HepG2 (cell line): ENCODE data around the gene RHOBTB3. TPM values are rescaled to one million over a fixed set of nuclear protein-coding genes. Genes with fewer than 3 reads are reported as not detected.

Experiments
- ATAC-seq: fragments of 200-7000 bp; cut with Tn5 transposase; 3 replicates; pipeline ENCODE4 v1.9.1; 2020; ENCODE audit warnings: mild to moderate bottlenecking, moderate library complexity
- BruUV-seq: library from RNA; stranded (reverse); fragments of 400-500 nt; replicated peaks from 2 replicates; lab custom pipeline; 2021; lab: Mats Ljungman, UMichigan
- CTCF ChIA-PET: fragments of 300-600 bp; formaldehyde crosslinking; extraction: SDS; loops from one replicate; lab custom pipeline; 2021; ENCODE audit warnings: low total read pairs, inconsistent platforms, low intra/inter-chr PET ratio; lab: Yijun Ruan, JAX
- POLR2A ChIA-PET: fragments of 350-600 bp; sonication (Branson Sonifier 250); formaldehyde crosslinking; loops from one replicate; lab custom pipeline; 2020; ENCODE audit warnings: antibody characterized with exemption, inconsistent platforms; lab: Yijun Ruan, JAX
- DNase-seq: peaks from one replicate; pipeline ENCODE4 v3.0.0-alpha.2; 2015; ENCODE audit warnings: low spot score
- FAIRE-seq: peaks from 3 replicates; lab custom pipeline; 2011; peaks lifted over from hg19 to GRCh38; lab: Jason Lieb, UNC
- H2AFZ ChIP-seq: one replicate; pipeline ENCODE4 v1.6.1; 2011; ENCODE audit warnings: low read length, inconsistent platforms
- H3K27ac ChIP-seq: fragments of 300-600 bp; 3 replicates; pipeline ENCODE4 v1.8.0; 2011; ENCODE audit warnings: mixed run types, mild to moderate bottlenecking, mixed read lengths, low read length, inconsistent platforms; ENCODE audit not compliant: insufficient read depth; ENCODE audit errors: extremely low read length
- H3K27me3 ChIP-seq, 2 experiments: fragments of 200-600 bp in 1 of 2; 2 replicates in 1 of 2; 3 replicates in 1 of 2; pipeline versions ENCODE4 v1.6.0 to v1.8.0; 2011; ENCODE audit warnings: low read length in 2 of 2, mild to moderate bottlenecking in 2 of 2, moderate library complexity in 2 of 2, inconsistent platforms in 1 of 2; ENCODE audit not compliant: insufficient read depth in 2 of 2, control insufficient read depth in 1 of 2
- H3K36me3 ChIP-seq, 2 experiments: fragments of 200-600 bp in 1 of 2; replicated peaks in 1 of 2; 2 replicates in 1 of 2; 3 replicates in 1 of 2; pipeline versions ENCODE4 v1.5.1 to v1.8.0; 2011; ENCODE audit warnings: low read length in 2 of 2, inconsistent platforms in 1 of 2; ENCODE audit not compliant: insufficient read depth in 2 of 2, control insufficient read depth in 1 of 2
- H3K4me1 ChIP-seq: 2 replicates; pipeline ENCODE4 v1.5.1; 2012; ENCODE audit warnings: low read length, inconsistent platforms; ENCODE audit not compliant: insufficient read depth
- H3K4me2 ChIP-seq: 2 replicates; pipeline ENCODE4 v1.6.0; 2011; ENCODE audit warnings: low read depth, low read length, inconsistent platforms
- H3K4me3 ChIP-seq, 3 experiments: fragments of 200-600 bp in 1 of 3; sonication (generic), shearing (Covaris generic) in 1 of 3; replicated peaks in 1 of 3; 2 replicates each; pipeline ENCODE4 v1.5.1; 2011 to 2016; ENCODE audit warnings: low read length in 3 of 3, inconsistent platforms in 2 of 3, low read depth in 2 of 3, mild to moderate bottlenecking in 2 of 3, control low read depth in 1 of 3, mixed read lengths in 1 of 3; ENCODE audit not compliant: insufficient read depth in 1 of 3
- H3K79me2 ChIP-seq: one replicate; pipeline ENCODE4 v1.6.1; 2011; ENCODE audit warnings: low read length, inconsistent platforms; ENCODE audit not compliant: insufficient read depth
- H3K9ac ChIP-seq: 2 replicates; pipeline ENCODE4 v1.6.0; 2011; ENCODE audit warnings: mild to moderate bottlenecking, low read depth, low read length, inconsistent platforms; ENCODE audit not compliant: insufficient read depth
- H3K9me3 ChIP-seq: 2 replicates; pipeline ENCODE4 v1.5.1; 2012; ENCODE audit warnings: mild to moderate bottlenecking, low read length
- H4K20me1 ChIP-seq: 2 replicates; pipeline ENCODE4 v1.6.0; 2011; ENCODE audit warnings: inconsistent platforms, mild to moderate bottlenecking, low read length, moderate library complexity; ENCODE audit not compliant: insufficient read depth
- EED ChIP-seq: sonication (generic); formaldehyde crosslinking; IDR thresholded peaks from 2 replicates; pipeline ENCODE4 v1.5.0; 2020; ENCODE audit warnings: mild to moderate bottlenecking, missing genetic modification reagents
- FLYWCH1 ChIP-seq: sonication (generic); formaldehyde crosslinking; IDR thresholded peaks from 2 replicates; pipeline ENCODE4 v1.8.1; 2023; ENCODE audit warnings: mild to moderate bottlenecking, missing genetic modification reagents
- GATAD2A ChIP-seq: IDR thresholded peaks from 2 replicates; pipeline ENCODE4 v1.6.1; 2016
- HNRNPK ChIP-seq: fragments of 200-400 bp; formaldehyde crosslinking; IDR thresholded peaks from 2 replicates; pipeline ENCODE4 v1.6.1; 2018; ENCODE audit warnings: low read length, low read depth, moderate library complexity, mild to moderate bottlenecking; ENCODE audit not compliant: poor library complexity, severe bottlenecking
- MAFF ChIP-seq: IDR thresholded peaks from 2 replicates; pipeline ENCODE4 v1.6.1; 2011; ENCODE audit warnings: low read depth, low read length, improper control_type of control experiment
- MAFK ChIP-seq, 2 experiments: IDR thresholded peaks in 1 of 2; conservative IDR thresholded peaks in 1 of 2; 2 replicates each; pipeline ENCODE4 v1.6.1; 2011; ENCODE audit warnings: improper control_type of control experiment in 2 of 2, low read length in 2 of 2
- POLR2AphosphoS2 ChIP-seq: IDR thresholded peaks from 2 replicates; pipeline ENCODE4 v1.6.1; 2011; ENCODE audit warnings: low read depth, low read length, improper control_type of control experiment
- RBAK ChIP-seq: sonication (generic); formaldehyde crosslinking; IDR thresholded peaks from 2 replicates; pipeline ENCODE4 v1.5.1; 2020; ENCODE audit warnings: mild to moderate bottlenecking, missing genetic modification reagents
- SRSF1 ChIP-seq: fragments of 200-400 bp; formaldehyde crosslinking; optimal IDR thresholded peaks from 2 replicates; pipeline ENCODE3; 2017; ENCODE audit warnings: mild to moderate bottlenecking, low read depth, low read length, moderate library complexity
- SRSF4 ChIP-seq: fragments of 200-400 bp; formaldehyde crosslinking; IDR thresholded peaks from one replicate; pipeline ENCODE4 v1.6.1; 2018; ENCODE audit warnings: mild to moderate bottlenecking, low read depth, low read length, moderate library complexity; ENCODE audit not compliant: poor library complexity, severe bottlenecking
- TCF12 ChIP-seq, 2 experiments: fragments of 450-650 bp in 1 of 2; sonication (generic) in 1 of 2; formaldehyde crosslinking in 1 of 2; IDR thresholded peaks; 2 replicates each; pipeline versions ENCODE4 v1.6.1 to v1.8.0; 2017 to 2022; ENCODE audit warnings: antibody characterized with exemption in 1 of 2, mild to moderate bottlenecking in 1 of 2, missing genetic modification reagents in 1 of 2, moderate library complexity in 1 of 2
- ZFP90 ChIP-seq: sonication (generic); formaldehyde crosslinking; IDR thresholded peaks from 2 replicates; pipeline ENCODE4 v1.8.0; 2022; ENCODE audit warnings: missing genetic modification reagents, mild to moderate bottlenecking, inconsistent platforms, borderline replicate concordance
- ZNF670 ChIP-seq: sonication (generic); formaldehyde crosslinking; IDR thresholded peaks from 2 replicates; pipeline ENCODE4 v1.8.0; 2022; ENCODE audit warnings: mild to moderate bottlenecking, missing genetic modification reagents, borderline replicate concordance
- WGBS: methylation state at CpG from one replicate; pipeline ENCODE4 v1.1.6; 2017; ENCODE audit warnings: low lambda C conversion rate; 5-methylcytosine and 5-hydroxymethylcytosine counted together
- in situ Hi-C: cut with HindIII; loops from 2 replicates; pipeline ENCODE4 v1.10.0; 2017; ENCODE audit warnings: low pct_unique_long_range_greater_than_20kb; ENCODE audit not compliant: extremely low pct_ligation_motif_present
- intact Hi-C: fragments of 100-400 bp; cut with micrococcal nuclease; formaldehyde crosslinking; loops from one replicate; pipeline ENCODE4 v1.10.0; 2022; ENCODE audit not compliant: unreplicated experiment
- polyA plus RNA-seq, 8 experiments: library from polyadenylated mRNA; depleted of rRNA in 3 of 8; stranded (reverse) in 7 of 8; unstranded in 1 of 8; fragments of >200 nt; fragmentation: Illumina TruSeq in 4 of 8; extraction: Trizol in 4 of 8; gene quantifications; 2 replicates each; pipeline versions ENCODE4 v1.2.1 to v1.2.3, GENCODE V29; 2011 to 2016; ENCODE audit warnings: low read depth in 4 of 8, missing spikeins in 1 of 8, mixed read lengths in 1 of 8; ENCODE audit not compliant: insufficient read depth in 1 of 8
- total RNA-seq, 5 experiments: library from RNA; depleted of rRNA; stranded (reverse); fragments of >200 nt; fragmentation: Illumina TruSeq; extraction: Trizol; gene quantifications; 2 replicates each; pipeline ENCODE4 v1.2.3, GENCODE V29; 2016; ENCODE audit warnings: low read depth in 1 of 5
- TF ChIP-seq, protein P1 (sequence below): sonication (generic); formaldehyde crosslinking; IDR thresholded peaks from 2 replicates; pipeline ENCODE4 v1.4.0; 2020; ENCODE audit warnings: missing genetic modification reagents
- TF ChIP-seq, protein P2 (sequence below): sonication (generic); formaldehyde crosslinking; IDR thresholded peaks from 2 replicates; pipeline ENCODE4 v1.4.0; 2020; ENCODE audit warnings: missing genetic modification reagents

Gene RHOBTB3
- total and polyA plus RNA-seq, 2 of the 13 experiments (the other 11 are each of a cell fraction or from before 2014, with no cell fraction given): 31.6 to 35.4 TPM

DNA sequence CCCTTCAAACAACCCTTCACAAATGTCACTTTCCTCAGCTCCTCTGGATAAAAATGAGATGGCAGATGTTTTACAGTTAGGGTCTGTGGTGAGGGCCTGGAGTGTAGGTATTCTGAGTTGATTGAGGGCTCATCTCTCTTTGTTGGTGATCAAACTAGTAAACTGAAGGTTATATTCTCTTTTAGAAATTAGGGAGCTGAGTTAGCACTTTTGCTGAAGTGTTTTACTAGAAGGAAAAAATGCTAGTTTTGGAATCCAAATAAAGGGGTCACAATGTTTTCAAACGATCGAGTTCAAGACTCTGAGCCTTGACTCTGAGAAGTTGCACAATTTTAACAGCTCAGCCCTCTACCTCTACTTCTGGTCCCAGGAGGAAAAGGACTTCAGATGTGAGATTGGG, 23.4 kb downstream of the RHOBTB3 start:
- no peaks in the 10 kb centered on the region for H4K20me1 ChIP-seq
- peak; percentile 25 to 60; a peak in 3 of 4 replicates for TF ChIP-seq MAFK (conservative IDR thresholded peaks at IDR 0.05 in 1 of 2, IDR thresholded peaks at IDR 0.05 in 1 of 2; ENCODE audit: low read length in 2 of 2)
- TF ChIP-seq RBAK (CRISPR knock-in tag): no peak
- TF ChIP-seq MAFF: peak; percentile 32; the same call in 1 of the 2 replicates
- TF ChIP-seq, all 625 proteins: peak for 2
- Histone ChIP-seq H3K9me3 (no peaks in the 10 kb centered on the region), H3K9ac (no peak overlapping the region), H2AFZ (no peak overlapping the region), H3K36me3 (peaks cover 6 to 34% of the 10 kb centered on the region in 2 experiments; a peak in 3 of 5 replicates), H3K27me3 (no peaks in the 10 kb centered on the region), H3K4me3 (no peak overlapping the region), H3K4me2 (no peak overlapping the region), H3K4me1 (peaks cover 27% of the 10 kb centered on the region), H3K27ac (no peak overlapping the region), H3K79me2 (no peaks in the 10 kb centered on the region)
- intact Hi-C loops (no loop called here), in situ Hi-C loops (no loop called here)
- ChIA-PET POLR2A (interaction anchor here (0.9 kb wide), 1 partner anchor 24 kb away, joined by 3 read pairs; the partner anchor contains the start of gene RHOBTB3), CTCF (no interaction called here)
- no peak for ATAC-seq
- FAIRE-seq: no peak
- no peak for DNase-seq
- BruUV-seq: no TSS peak
- WGBS: 79% methylated on average over 2 of the region's 2 CpGs

DNA sequence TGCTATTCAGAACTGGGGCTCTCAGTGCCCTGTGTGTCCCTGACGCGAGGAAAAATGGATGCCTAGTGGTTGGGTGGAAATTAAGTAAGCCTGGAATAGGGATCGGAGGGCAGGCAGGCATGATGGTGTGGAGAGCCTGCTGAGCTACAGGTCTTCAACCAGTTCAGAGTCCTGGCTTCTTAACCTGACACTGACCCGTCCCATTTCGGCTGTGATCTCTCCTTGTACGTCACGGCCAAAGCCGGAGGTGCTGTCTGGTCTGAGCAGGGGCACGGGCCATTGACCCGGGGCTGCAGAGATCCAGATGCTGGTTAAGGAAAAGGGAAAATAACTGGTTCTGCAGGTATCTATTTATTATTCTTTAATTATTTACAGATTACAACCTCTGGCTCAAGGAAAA, 27.9 kb downstream of the RHOBTB3 start:
- ChIA-PET CTCF (no interaction called here), POLR2A (interaction anchor here (1.2 to 2.0 kb wide), 9 partner anchors 8 to 112 kb away, joined by 3 to 18 read pairs (median 5); partner anchors contain the start of genes RFESD and RHOBTB3)
- H3K36me3 ChIP-seq: peaks cover 0 to 11% of the 10 kb centered on the region in 2 experiments; a peak in 2 of 5 replicates
- no TSS peak for BruUV-seq
- peak overlapping the region; percentile 1 to 66 (median 52); a peak in 5 of 6 replicates for H3K4me3 ChIP-seq
- H4K20me1 ChIP-seq: no peaks in the 10 kb centered on the region
- H3K4me1 ChIP-seq: peaks cover 43% of the 10 kb centered on the region
- in situ Hi-C loops (no loop called here), intact Hi-C loops (loop anchor here (1.0 kb wide), 1 partner anchor 28 kb away; the partner anchor contains the start of gene RHOBTB3)
- FAIRE-seq: peak; percentile 67
- peak overlapping the region; percentile 67 for H3K27ac ChIP-seq
- H3K27me3 ChIP-seq: no peaks in the 10 kb centered on the region
- H3K79me2 ChIP-seq: no peaks in the 10 kb centered on the region
- no peaks in the 10 kb centered on the region for H3K9me3 ChIP-seq
- WGBS: 18% methylated on average over 9 of the region's 10 CpGs
- ATAC-seq: peak; percentile 91
- no peak overlapping the region for H2AFZ ChIP-seq
- H3K9ac ChIP-seq: peak overlapping the region; percentile 46
- peak; percentile 77 for DNase-seq
- peak overlapping the region; percentile 68 for H3K4me2 ChIP-seq
- TF ChIP-seq GATAD2A (0 out of 2 replicates have a peak, but pooled peaks have one; percentile 46), FLYWCH1 (CRISPR knock-in tag) (no peak), SRSF4 (no peak), POLR2AphosphoS2 (no peak), TCF12 (IDR thresholded peaks at IDR 0.05) (no peak), TCF12 (CRISPR knock-in tag; IDR thresholded peaks at IDR 0.05) (no peak), ZFP90 (CRISPR knock-in tag) (0 out of 2 replicates have a peak, but pooled peaks have one; percentile 26), HNRNPK (no peak), ZNF670 (CRISPR knock-in tag) (no peak), SRSF1 (no peak), EED (CRISPR knock-in tag) (no peak)
- TF ChIP-seq, protein P1, sequence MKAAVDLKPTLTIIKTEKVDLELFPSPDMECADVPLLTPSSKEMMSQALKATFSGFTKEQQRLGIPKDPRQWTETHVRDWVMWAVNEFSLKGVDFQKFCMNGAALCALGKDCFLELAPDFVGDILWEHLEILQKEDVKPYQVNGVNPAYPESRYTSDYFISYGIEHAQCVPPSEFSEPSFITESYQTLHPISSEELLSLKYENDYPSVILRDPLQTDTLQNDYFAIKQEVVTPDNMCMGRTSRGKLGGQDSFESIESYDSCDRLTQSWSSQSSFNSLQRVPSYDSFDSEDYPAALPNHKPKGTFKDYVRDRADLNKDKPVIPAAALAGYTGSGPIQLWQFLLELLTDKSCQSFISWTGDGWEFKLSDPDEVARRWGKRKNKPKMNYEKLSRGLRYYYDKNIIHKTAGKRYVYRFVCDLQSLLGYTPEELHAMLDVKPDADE (CRISPR knock-in tag): no peak
- TF ChIP-seq, protein P2, sequence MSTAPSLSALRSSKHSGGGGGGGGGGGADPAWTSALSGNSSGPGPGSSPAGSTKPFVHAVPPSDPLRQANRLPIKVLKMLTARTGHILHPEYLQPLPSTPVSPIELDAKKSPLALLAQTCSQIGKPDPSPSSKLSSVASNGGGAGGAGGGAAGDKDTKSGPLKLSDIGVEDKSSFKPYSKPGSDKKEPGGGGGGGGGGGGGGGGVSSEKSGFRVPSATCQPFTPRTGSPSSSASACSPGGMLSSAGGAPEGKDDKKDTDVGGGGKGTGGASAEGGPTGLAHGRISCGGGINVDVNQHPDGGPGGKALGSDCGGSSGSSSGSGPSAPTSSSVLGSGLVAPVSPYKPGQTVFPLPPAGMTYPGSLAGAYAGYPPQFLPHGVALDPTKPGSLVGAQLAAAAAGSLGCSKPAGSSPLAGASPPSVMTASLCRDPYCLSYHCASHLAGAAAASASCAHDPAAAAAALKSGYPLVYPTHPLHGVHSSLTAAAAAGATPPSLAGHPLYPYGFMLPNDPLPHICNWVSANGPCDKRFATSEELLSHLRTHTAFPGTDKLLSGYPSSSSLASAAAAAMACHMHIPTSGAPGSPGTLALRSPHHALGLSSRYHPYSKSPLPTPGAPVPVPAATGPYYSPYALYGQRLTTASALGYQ (CRISPR knock-in tag): 0 out of 2 replicates have a peak, but pooled peaks have one; percentile 17
